KOPT-K1 (cell line): ENCODE results near the gene FGF5.
"Not testable (repeated sequence)": the region's sequence is repeated elsewhere in the genome, so short reads cannot be mapped to it uniquely, and the experiment has no call there.

Experiments
- H3K27ac ChIP-seq: fragments of 200-600 bp; sonication (generic); 2 replicates; pipeline ENCODE4 v1.5.1; 2016; ENCODE audit warnings: antibody characterized with exemption, mild to moderate bottlenecking, low read depth, low read length; ENCODE audit not compliant: poor library complexity, severe bottlenecking
- H3K36me3 ChIP-seq: fragments of 200-600 bp; sonication (generic); 2 replicates; pipeline ENCODE4 v1.5.1; 2017; ENCODE audit warnings: antibody characterized with exemption, mild to moderate bottlenecking, low read length, moderate library complexity; ENCODE audit not compliant: insufficient read depth
- H3K9me3 ChIP-seq: fragments of 200-600 bp; sonication (generic); 2 replicates; pipeline ENCODE4 v1.5.1; 2017; ENCODE audit warnings: antibody characterized with exemption, low read length, mild to moderate bottlenecking; ENCODE audit not compliant: insufficient read depth, poor library complexity, severe bottlenecking

Gene FGF5

GRCh38 chr4:80240976-80241375 lies 25.5 kb upstream of the FGF5 start:
- Histone ChIP-seq H3K27ac (no peak overlapping the region), H3K9me3 (no peaks in the 10 kb centered on the region), H3K36me3 (no peaks in the 10 kb centered on the region)

- Histone ChIP-seq H3K36me3 (no peaks in the 10 kb centered on the region), H3K27ac (no peak overlapping the region), H3K9me3 (no peaks in the 10 kb centered on the region)
Measured at GRCh38 chr4:80243274-80244018, 23.0 kb upstream of the FGF5 start.

- H3K9me3 ChIP-seq, H3K27ac ChIP-seq, H3K36me3 ChIP-seq: not testable (repeated sequence)
Measured at GRCh38 chr4:80247484-80247883, 19.0 kb upstream of the FGF5 start.

GRCh38 chr4:80249144-80249543 lies 17.3 kb upstream of the FGF5 start:
- H3K27ac ChIP-seq = no peak overlapping the region
- no peaks in the 10 kb centered on the region for H3K9me3 ChIP-seq
- H3K36me3 ChIP-seq = no peaks in the 10 kb centered on the region

- Histone ChIP-seq H3K27ac (no peak overlapping the region), H3K9me3 (no peaks in the 10 kb centered on the region), H3K36me3 (no peaks in the 10 kb centered on the region)
Measured at GRCh38 chr4:80252427-80252826, 14.0 kb upstream of the FGF5 start.

GRCh38 chr4:80252953-80253352 lies 13.5 kb upstream of the FGF5 start:
- H3K27ac ChIP-seq = no peak overlapping the region
- H3K36me3 ChIP-seq = no peaks in the 10 kb centered on the region
- H3K9me3 ChIP-seq = no peaks in the 10 kb centered on the region

GRCh38 chr4:80253510-80253909 lies 13.0 kb upstream of the FGF5 start:
- H3K9me3 ChIP-seq = no peaks in the 10 kb centered on the region
- no peak overlapping the region for H3K27ac ChIP-seq
- no peaks in the 10 kb centered on the region for H3K36me3 ChIP-seq

- Histone ChIP-seq H3K36me3 (no peaks in the 10 kb centered on the region), H3K27ac (no peak overlapping the region), H3K9me3 (no peaks in the 10 kb centered on the region)
Measured at GRCh38 chr4:80254114-80254513, 12.3 kb upstream of the FGF5 start.

GRCh38 chr4:80255329-80256095 lies 11.0 kb upstream of the FGF5 start:
- no peaks in the 10 kb centered on the region for H3K9me3 ChIP-seq
- no peak overlapping the region for H3K27ac ChIP-seq
- H3K36me3 ChIP-seq = no peaks in the 10 kb centered on the region

- H3K27ac ChIP-seq = no peak overlapping the region
- no peaks in the 10 kb centered on the region for H3K36me3 ChIP-seq
- H3K9me3 ChIP-seq = no peaks in the 10 kb centered on the region
Measured at GRCh38 chr4:80257851-80258250, 8.6 kb upstream of the FGF5 start.

- Histone ChIP-seq H3K27ac (no peak overlapping the region), H3K9me3 (peaks cover 5% of the 10 kb centered on the region), H3K36me3 (no peaks in the 10 kb centered on the region)
Measured at GRCh38 chr4:80259012-80259411, 7.5 kb upstream of the FGF5 start.

- Histone ChIP-seq H3K27ac (no peak overlapping the region), H3K9me3 (peaks cover 6% of the 10 kb centered on the region), H3K36me3 (no peaks in the 10 kb centered on the region)
Measured at GRCh38 chr4:80259817-80260216, 6.6 kb upstream of the FGF5 start.

- Histone ChIP-seq H3K9me3 (peaks cover 17% of the 10 kb centered on the region), H3K36me3 (no peaks in the 10 kb centered on the region), H3K27ac (no peak overlapping the region)
Measured at GRCh38 chr4:80261989-80262600, 4.4 kb upstream of the FGF5 start.

- Histone ChIP-seq H3K36me3 (no peaks in the 10 kb centered on the region), H3K9me3 (peaks cover 21% of the 10 kb centered on the region), H3K27ac (no peak overlapping the region)
Measured at GRCh38 chr4:80263541-80264351, 2.7 kb upstream of the FGF5 start.

- H3K36me3 ChIP-seq = no peaks in the 10 kb centered on the region
Measured at GRCh38 chr4:80264352-80264647, 2.2 kb upstream of the FGF5 start.

More at GRCh38 chr4:80264352-80264647, 2.2 kb upstream of the FGF5 start:
- no peak overlapping the region for H3K27ac ChIP-seq
- peaks cover 21% of the 10 kb centered on the region for H3K9me3 ChIP-seq
